Measurements from ENCODE around the gene WSCD1.

WSCD1 gene

GRCh38 chr17:6163612-6164333 is 93.6 kb downstream of the WSCD1 start:
- DNase-seq: no peak

DNA sequence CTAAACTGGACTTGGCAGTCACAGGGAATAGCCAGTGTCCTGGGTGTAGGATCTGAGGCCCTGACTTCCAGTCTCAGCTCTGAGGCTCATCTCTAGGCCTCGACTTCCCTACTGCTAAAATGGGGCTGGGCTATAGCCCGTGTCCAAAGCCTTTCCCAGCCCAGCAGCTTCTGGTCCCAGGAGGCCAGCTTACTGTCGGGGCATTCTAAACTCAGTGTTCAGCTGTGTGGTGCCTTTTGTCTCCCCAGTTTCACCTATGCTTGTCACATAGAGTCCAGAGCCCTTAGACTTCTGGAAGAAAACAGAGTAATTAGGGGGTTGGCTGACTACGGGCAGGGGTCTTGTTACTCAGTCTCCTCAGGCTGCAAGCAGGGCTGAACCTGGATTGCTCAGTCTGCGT is 94.8 kb downstream of the WSCD1 start:
- no peak for DNase-seq

- no peak for DNase-seq
These were observed 95.6 kb downstream of the WSCD1 start for GRCh38 chr17:6165806-6166205.

DNA sequence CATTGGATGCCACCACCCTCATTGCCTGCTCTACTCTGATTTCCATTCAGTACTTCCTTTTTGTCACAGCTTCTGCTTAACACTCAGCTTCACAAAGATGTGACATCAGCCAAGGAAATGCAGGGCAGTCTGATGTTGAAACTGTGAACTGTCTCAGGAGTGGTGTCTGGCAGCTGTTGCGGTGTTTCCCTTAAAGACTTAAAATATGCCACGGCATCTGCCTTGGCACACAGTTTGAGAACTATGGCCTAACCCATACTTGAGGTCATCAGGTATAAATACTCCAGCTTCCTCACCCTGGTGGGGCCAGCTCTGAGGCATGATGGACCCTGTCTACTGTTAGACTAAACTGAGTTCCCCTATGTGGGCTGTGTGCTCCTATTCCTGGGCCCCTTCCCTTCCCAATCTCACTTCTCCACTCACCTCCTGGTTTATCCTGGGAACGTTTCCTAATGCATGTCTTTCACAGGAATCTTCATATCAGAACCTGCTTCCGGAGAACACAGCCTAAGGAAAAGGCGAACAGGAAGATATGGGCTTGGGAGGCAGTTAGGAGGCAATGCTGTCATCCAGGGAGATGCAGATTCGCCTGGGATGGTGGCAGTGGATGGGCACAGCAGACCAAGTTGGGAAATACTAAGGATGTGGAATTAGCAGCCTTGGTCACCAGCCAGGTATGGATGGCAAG is 96.5 kb downstream of the WSCD1 start:
- DNase-seq: no peak

DNA sequence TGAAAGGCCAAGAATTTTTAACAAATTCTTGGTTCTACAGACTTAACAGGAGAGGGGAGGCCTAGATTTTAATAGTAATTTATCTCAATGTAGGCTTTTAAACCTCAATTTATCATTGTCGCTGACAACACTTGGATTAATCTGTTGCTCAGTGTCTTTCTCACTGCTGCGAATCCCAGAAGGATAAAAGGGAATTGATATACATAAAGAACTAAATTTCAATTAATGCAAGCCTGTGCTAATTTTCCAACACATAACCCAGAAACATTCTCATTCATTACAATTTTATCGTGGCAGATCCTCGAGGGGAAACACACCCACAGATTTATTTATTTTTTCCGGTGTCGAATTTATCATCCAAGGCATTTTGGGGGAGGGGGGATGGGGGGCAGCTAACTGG is 98.1 kb downstream of the WSCD1 start:
- DNase-seq: no peak

- DNase-seq: no peak
These were observed 100.2 kb downstream of the WSCD1 start for GRCh38 chr17:6170349-6170748.

DNA sequence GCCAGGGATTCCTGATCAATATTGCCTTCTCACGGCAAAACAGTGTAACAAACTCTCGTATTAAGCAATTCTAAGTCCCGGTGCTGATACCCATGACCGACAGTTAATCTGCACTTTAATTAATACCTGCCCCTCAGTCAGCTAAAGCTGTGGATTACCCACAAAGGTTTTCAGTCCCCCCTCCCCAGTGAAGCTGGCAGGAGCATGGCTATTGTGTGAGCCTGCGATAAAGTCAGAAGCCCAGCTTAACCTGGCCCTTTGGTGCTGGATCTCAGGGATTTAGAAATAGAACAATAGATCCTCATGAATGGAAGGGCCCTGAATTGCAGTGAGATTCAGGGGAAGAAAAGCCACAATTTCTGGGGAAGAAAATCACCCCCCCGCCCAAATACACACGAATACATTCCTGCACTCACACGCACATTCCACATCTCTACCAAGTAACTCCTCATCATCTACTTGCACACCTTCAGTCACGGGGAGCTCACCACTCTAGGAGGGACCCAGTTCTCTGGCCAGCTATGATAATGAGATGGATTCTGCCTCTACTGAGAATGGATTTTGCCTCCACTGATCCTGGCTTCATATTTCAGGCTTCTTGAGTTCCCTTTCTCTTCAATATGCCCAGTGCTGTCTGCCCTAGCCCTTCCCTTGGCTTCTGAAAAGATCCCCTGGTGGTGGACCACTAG is 102.6 kb downstream of the WSCD1 start:
- DNase-seq: no peak

GRCh38 chr17:6173653-6174052 is 103.5 kb downstream of the WSCD1 start:
- no peak for DNase-seq

All from activated CD4-positive, alpha-beta T cell treated with anti-CD3 and anti-CD28 coated beads, Interleukin-2, amount 50 U/mL, for 4 hours (primary cell).